ENCODE results near the gene ROBO1. TPM values are rescaled to one million over a fixed set of nuclear protein-coding genes. Genes with fewer than 3 reads are reported as not detected.

Gene ROBO1
- polyA plus RNA-seq, 1 experiment: 33.9 TPM

DNA sequence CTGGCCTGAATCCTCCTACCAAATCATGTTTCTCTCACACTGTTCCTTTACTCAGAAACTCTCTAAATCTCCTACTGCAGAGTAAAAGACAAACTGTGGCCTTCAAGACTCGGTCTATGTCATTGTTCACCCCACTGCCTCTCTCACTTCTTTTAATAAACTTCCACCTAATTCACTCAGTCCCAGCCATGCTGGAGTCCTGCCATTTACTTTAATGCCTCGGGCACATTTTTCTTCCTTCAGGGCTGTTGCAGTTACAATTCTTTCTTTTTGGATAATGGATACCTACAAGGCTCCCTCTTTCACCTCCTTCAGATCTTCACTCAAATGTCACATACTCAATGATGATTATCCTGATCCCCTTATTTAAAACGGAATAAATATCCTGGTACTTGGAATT is 955.6 kb downstream of the ROBO1 start:
- no peak for DNase-seq (ENCODE audit: low read depth)
- CTCF ChIA-PET: no interaction called here
- Histone ChIP-seq H3K27me3 (ENCODE audit: control insufficient read depth, insufficient read depth, low read length) (no peaks in the 10 kb centered on the region), H3K4me3 (ENCODE audit: low read depth, low read length) (no peak overlapping the region), H3K36me3 (ENCODE audit: control insufficient read depth, insufficient read depth, low read length) (no peaks in the 10 kb centered on the region)
- TF ChIP-seq CTCF (IDR thresholded peaks at IDR 0.05; ENCODE audit: insufficient read depth, low read depth, low read length): no peak
- POLR2A ChIA-PET: no interaction called here

DNA sequence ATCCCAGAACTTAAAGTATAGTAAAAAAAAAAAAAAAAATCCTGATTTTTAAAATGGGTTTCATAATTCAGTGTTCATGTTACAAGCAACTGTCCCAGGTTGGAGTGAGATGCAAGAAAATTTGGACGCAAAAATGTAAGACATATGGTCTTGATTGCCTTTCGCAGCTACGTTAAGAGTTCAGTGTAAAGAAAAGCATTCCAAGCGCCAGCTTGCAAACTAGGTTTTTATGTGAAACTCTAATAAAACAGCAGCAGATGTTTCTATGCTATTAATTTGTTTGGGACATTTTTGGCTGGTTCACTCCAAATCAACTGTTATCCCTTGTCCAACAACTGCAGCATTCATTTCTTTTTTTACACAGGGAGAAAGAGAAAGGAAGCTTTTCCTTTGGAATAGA is 957.8 kb downstream of the ROBO1 start:
- Histone ChIP-seq H3K36me3 (ENCODE audit: control insufficient read depth, insufficient read depth, low read length) (no peaks in the 10 kb centered on the region), H3K27me3 (ENCODE audit: control insufficient read depth, insufficient read depth, low read length) (no peaks in the 10 kb centered on the region), H3K4me3 (ENCODE audit: low read depth, low read length) (no peak overlapping the region)
- TF ChIP-seq CTCF (IDR thresholded peaks at IDR 0.05; ENCODE audit: insufficient read depth, low read depth, low read length): no peak
- ChIA-PET POLR2A (interaction anchor here (0.6 kb wide), 1 partner anchor 72 kb away, joined by 4 read pairs; no protein-coding TSS in a partner anchor), CTCF (interaction anchor here (0.6 to 0.7 kb wide), 3 partner anchors 34 to 137 kb away, joined by 3 to 4 read pairs (median 3); no protein-coding TSS in a partner anchor)
- peak; percentile 54 for DNase-seq (ENCODE audit: low read depth)

DNA sequence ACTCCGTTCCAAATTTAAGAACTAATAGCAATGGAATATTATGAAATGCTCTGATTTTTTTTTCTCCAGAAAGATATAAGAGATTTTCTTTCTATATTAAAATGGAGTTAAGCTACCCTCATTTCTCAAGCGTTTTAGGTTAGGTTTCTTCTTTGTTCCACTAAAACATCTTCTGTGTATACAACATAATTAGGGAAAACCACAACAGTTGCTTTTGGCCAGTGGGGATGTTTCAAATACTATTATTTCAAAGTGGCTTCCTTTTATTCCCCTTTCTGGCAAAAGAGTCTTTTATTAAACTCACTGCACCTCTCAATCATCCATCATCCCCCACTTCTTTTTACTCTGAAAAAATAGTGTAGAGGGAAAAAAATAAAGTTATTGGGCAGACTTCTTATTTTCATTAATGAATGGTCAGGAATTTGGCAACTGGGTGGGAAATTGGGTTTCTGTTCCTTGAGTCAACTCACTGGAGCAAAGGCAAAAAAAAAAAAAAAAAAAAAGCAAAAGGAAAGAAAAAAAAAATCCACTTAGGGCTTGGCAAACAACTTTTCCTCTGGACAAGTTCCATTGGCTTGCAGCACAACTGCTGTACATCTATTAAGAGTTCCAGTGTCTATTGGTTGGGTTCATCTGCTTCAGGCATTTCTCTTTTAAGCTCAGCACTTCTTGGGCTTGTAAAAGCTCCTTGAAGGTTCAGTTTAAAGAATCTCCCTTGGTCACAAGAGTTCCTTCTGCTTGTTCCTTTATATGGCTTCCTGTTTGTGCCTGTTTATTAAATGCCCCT is 963.4 kb downstream of the ROBO1 start:
- POLR2A ChIA-PET: no interaction called here
- Histone ChIP-seq H3K4me3 (ENCODE audit: low read depth, low read length) (no peak overlapping the region), H3K36me3 (ENCODE audit: control insufficient read depth, insufficient read depth, low read length) (no peaks in the 10 kb centered on the region), H3K27me3 (ENCODE audit: control insufficient read depth, insufficient read depth, low read length) (no peaks in the 10 kb centered on the region)
- peak; percentile 69 for DNase-seq (ENCODE audit: low read depth)
- no peak for TF ChIP-seq CTCF (IDR thresholded peaks at IDR 0.05; ENCODE audit: insufficient read depth, low read depth, low read length)
- CTCF ChIA-PET: no interaction called here

DNA sequence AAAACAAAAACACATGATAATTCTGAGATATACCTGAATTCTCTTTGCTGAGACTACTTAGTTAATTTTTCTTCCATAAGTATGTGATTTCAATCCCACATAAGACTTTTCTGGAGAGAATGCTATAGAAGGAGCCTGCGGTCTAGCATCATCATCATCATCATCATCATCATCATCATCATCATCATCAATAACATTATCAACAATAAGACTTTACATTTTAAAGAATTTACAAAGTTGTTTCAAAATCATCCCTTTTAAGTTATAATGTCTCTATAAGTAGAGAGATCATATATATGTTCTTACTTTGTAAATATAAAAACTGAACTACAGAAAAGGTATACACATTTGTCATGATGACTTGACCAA is 965.3 kb downstream of the ROBO1 start:
- CTCF ChIA-PET: interaction anchor here (1.1 kb wide), 1 partner anchor 89 kb away, joined by 5 read pairs; no protein-coding TSS in a partner anchor
- H3K36me3 ChIP-seq (ENCODE audit: control insufficient read depth, insufficient read depth, low read length): no peaks in the 10 kb centered on the region
- TF ChIP-seq CTCF (IDR thresholded peaks at IDR 0.05; ENCODE audit: insufficient read depth, low read depth, low read length): no peak
- no peak overlapping the region for H3K4me3 ChIP-seq (ENCODE audit: low read depth, low read length)
- no peaks in the 10 kb centered on the region for H3K27me3 ChIP-seq (ENCODE audit: control insufficient read depth, insufficient read depth, low read length)
- POLR2A ChIA-PET: no interaction called here
- no peak for DNase-seq (ENCODE audit: low read depth)

DNA sequence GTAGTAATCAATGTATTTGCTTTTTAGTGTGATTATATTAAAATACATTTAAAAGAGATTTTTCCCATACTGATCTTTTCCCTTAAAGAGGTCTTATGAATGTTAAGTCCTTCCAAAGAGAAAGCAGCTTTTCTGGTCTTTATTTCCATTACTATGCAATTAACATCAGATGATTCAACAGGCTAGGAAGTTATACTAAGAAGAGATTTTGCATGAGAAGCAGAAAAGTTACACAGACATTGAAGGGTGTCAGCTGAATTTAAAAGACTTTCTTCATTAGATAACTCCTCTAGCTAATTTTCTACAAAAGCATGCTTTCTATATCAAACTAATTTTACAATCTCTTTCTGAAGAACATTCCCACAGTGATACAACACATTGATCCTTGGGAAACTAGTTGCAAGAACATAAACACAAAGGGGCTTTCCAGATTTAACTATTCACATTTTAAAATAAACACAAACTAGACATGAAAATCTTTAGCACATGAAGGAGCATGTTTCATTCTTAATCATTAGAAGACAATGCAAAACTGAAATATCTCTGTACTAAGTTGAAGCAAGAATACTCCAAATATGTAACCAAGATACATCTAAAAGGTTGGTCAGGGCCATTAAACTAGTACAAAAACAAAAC is 965.8 kb downstream of the ROBO1 start:
- POLR2A ChIA-PET: no interaction called here
- no peak for TF ChIP-seq CTCF (IDR thresholded peaks at IDR 0.05; ENCODE audit: insufficient read depth, low read depth, low read length)
- H3K27me3 ChIP-seq (ENCODE audit: control insufficient read depth, insufficient read depth, low read length): no peaks in the 10 kb centered on the region
- H3K4me3 ChIP-seq (ENCODE audit: low read depth, low read length): no peak overlapping the region
- no peaks in the 10 kb centered on the region for H3K36me3 ChIP-seq (ENCODE audit: control insufficient read depth, insufficient read depth, low read length)
- no peak for DNase-seq (ENCODE audit: low read depth)
- CTCF ChIA-PET: no interaction called here

All from BJ (cell line).